GM12874 (cell line): ENCODE data around the gene RELL2.

ENCODE experiments used
- TF ChIP-seq, protein P1 (sequence below): IDR thresholded peaks from 2 replicates; pipeline ENCODE4 v1.5.1; 2011; ENCODE audit warnings: low read depth, mild to moderate bottlenecking, control low read depth, low read length, moderate library complexity; ENCODE audit not compliant: insufficient read depth

RELL2 gene

GRCh38 chr5:141646026-141646425 is 9.2 kb downstream of the RELL2 start:
- TF ChIP-seq, protein P1, sequence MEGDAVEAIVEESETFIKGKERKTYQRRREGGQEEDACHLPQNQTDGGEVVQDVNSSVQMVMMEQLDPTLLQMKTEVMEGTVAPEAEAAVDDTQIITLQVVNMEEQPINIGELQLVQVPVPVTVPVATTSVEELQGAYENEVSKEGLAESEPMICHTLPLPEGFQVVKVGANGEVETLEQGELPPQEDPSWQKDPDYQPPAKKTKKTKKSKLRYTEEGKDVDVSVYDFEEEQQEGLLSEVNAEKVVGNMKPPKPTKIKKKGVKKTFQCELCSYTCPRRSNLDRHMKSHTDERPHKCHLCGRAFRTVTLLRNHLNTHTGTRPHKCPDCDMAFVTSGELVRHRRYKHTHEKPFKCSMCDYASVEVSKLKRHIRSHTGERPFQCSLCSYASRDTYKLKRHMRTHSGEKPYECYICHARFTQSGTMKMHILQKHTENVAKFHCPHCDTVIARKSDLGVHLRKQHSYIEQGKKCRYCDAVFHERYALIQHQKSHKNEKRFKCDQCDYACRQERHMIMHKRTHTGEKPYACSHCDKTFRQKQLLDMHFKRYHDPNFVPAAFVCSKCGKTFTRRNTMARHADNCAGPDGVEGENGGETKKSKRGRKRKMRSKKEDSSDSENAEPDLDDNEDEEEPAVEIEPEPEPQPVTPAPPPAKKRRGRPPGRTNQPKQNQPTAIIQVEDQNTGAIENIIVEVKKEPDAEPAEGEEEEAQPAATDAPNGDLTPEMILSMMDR, result no peak

DNA sequence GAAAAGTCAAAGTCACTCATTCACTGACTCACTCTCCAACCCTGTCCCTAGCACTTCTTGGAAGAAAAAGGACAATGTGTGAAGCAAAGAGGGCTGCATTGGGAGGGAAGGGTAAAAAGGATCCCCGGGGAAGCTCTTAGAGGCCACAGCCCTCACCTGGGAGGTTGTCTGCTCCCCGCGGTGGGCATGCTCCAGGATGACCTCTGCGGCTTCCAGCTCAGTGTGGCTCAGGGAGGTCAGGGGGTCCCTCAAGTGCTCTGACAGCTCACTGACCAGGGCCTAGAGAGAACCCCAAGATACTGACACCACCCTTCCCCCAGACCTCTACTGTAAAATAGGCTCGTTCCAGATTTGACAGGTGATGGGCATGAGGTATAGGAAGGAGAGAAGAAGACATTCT is 10.4 kb downstream of the RELL2 start:
- TF ChIP-seq, protein P1, result no peak

DNA sequence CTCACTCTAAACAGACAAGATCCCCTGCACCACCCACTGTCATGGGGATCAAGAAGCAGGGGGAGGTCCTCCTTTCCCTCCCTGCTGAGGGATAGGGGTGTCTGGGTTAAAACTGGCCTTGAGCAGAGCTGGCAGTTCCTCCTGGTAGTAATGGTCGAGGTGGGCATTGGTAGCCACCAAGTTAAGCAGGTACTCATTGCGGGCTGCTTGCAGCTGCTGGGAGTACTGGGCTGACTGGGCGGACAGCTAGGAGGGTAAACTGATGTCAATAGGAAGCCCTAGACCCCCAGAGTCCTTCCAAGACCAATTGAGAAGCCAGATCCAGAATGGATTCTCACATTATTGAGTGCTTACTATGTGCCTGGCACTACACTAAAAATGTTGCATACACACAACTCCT is 11.1 kb downstream of the RELL2 start:
- TF ChIP-seq, protein P1, result no peak

DNA sequence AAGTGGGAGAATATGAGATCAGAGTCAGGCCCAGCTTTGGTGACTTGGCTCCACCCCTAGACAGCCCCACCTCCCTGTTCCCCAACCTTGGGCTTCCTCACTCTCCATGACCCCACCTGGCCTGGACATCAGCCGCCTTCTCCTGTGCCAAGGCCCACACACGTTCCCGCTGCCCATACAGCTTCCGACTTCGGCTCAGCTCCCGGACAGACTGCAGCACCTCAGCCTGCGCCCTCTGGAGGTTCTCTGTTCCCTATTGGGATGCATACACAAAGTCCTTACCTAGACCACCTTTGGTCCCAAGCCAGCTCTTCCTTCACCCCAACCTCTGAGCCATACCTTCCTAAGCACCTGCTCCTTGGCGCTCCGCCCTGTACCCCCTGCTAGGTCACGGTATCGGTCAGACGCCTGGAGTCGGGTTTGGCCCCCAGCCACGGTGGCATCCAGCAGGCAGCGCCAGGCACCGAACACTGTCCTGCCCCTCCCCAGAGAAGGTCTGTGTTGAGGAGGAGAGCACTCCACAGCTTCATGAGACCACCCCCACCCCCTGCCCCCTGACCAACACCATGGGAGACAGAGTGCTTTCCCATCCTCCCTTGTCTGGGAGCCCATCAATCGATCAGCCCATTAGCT is 12.4 kb downstream of the RELL2 start:
- TF ChIP-seq, protein P1, result no peak

- TF ChIP-seq, protein P1, result no peak
Observed at GRCh38 chr5:141649972-141650371, 13.2 kb downstream of the RELL2 start.

GRCh38 chr5:141650851-141651727 is 14.3 kb downstream of the RELL2 start, which contains the start of gene FCHSD1:
Gene FCHSD1 (minus strand): TSS chr5:141651418. CDS start chr5:141651368, 50 bp downstream.
- TF ChIP-seq, protein P1, result no peak

DNA sequence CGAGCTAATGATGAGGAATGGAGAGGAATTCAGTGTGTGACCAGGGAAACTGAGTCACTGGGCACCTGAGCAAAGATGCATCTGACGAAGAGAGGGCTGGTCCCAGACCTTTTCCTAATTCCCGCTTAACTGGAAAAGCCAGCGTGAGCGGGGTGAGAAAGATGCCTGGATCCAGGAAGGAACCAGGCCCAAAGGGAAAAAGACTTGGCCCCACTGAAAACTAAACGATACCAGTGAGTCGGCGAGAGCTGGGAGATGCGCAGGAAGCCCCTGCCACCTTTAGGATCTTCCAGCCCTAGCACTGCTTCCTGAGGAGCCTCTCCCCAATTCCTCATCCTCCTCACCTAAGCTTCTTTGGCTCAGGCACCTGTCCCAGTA is 14.9 kb downstream of the RELL2 start:
- TF ChIP-seq, protein P1, result no peak
